HG03066 (cell line): ENCODE measurements around the gene CEP41.
A peak's percentile ranks its signal among the peaks of the same experiment; 100 is the strongest.
"Not testable (repeated sequence)": the region's sequence is repeated elsewhere in the genome, so short reads cannot be mapped to it uniquely, and the experiment has no call there.

Experiments used
- ATAC-seq: cut with Tn5 transposase; IDR thresholded peaks from one replicate; pipeline ENCODE4 v1.9.1; 2021; ENCODE audit warnings: low read depth; ENCODE audit not compliant: unreplicated experiment

Gene CEP41

GRCh38 chr7:130463553-130464434, 23.0 kb upstream of the CEP41 start:
- no peak for ATAC-seq

DNA sequence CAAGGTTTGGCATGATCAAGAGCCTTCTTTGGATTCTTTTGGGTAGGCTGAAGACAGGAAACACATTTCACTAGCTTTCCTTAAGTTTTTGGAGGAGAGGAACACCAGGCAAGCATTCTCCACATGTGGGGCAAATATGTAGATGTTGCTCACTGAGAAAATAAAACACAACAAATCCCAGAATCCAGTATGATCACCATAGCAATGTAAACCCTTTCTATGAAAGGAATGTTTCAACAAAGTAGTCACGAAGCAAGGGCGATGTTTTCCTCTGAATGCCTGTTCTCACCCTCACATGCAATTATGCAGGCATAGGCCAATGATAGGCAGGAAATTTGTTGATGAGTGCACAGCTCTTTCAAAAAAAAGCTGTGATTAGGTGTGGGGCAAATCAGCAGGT, 20.5 kb upstream of the CEP41 start:
- ATAC-seq: no peak

GRCh38 chr7:130458257-130458656, 17.4 kb upstream of the CEP41 start:
- peak; percentile 58 for ATAC-seq

- ATAC-seq: no peak
These were observed 14.1 kb upstream of the CEP41 start for GRCh38 chr7:130454959-130455358.

DNA sequence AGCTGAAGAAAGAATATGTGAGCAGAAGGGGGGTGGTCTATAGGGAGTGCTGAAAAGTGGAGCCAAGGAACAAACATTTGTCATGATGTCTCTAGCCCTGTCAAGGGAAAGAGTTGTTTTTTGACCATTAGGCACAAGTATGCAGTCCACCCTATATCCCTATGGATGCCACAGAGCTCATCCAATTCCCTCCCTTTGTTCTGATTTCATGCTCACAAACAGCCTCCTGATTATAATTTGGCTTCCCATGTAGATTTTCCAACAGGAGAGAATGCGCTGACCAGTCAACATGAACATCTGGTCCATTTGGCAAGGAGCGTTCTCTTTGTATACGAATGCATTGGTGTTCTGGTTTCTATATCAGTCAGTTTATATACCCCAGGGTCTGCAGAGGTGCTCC, 12.1 kb upstream of the CEP41 start:
- no peak for ATAC-seq

DNA sequence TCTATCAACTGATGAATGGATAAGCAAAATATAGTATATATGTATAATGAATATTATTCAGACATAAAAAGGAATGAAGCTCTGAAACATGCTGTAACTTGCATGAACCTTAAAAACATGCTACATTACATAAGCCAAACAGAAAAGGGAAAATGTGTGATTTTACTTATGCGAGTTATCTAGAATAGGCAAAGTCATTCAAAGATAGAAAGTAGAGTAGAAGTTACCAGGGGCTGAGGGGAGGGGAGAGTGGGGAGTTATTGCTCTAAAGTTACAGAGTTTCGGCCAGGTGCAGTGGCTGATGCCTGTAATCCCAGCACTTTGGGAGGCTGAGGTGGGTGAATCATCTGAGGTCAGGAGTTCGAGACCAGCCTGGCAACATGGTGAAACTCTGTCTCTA, 10.5 kb upstream of the CEP41 start:
- not testable (repeated sequence) for ATAC-seq

- no peak for ATAC-seq
These were observed 5.4 kb upstream of the CEP41 start for GRCh38 chr7:130446259-130446658.

DNA sequence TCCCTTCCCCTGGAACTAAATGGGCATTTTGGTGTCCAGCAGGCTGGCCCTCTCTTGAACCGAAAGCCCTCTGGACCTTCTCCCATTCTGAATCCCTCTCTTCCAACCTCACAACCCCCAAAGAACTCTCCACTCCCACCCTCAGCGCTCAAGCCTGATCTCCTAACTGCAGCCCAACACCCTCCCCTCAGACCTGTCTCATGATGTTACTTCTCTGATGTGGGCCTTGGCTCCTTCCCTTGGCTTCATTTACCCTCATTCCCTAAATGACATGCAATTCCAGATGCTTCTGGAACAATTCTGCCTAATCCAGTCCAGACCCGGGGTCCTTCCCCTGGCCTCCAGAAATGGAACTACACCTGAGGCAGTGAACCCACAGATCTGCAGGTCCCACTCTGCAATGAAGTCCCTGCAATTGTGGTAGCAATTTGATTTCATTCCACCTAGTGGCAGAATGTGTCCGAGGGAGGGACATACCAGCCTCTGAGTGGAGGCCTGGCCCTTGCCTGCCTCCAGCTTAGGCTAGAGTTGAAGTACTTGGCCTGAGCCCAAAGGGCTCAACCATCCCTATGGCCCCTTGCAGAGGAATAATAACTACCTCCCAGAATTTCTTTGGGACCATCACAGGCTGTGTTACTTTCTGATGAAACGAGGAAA, 4.1 kb upstream of the CEP41 start:
- ATAC-seq: no peak

DNA sequence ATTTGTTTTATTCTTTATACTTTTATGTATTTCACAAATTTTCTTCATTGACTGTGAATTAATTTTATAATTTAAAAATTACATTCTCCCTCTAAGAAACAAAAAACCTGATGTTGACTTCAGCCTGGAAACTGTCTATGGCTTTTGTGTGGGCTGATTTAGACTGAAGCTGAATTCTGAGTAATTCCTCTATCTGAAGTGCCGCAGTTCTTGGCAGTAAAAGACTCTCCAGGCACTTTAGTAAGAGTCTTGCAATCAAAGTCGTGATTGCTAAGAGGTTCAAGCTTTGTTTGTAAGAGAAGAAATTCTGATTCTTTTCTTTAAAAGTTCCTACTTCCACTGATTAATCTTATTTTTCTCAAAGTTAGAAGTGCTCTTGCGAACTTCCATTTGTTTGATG, 3.4 kb upstream of the CEP41 start:
- ATAC-seq: no peak

- ATAC-seq: no peak
These were observed 1.8 kb upstream of the CEP41 start for GRCh38 chr7:130442601-130443000.

DNA sequence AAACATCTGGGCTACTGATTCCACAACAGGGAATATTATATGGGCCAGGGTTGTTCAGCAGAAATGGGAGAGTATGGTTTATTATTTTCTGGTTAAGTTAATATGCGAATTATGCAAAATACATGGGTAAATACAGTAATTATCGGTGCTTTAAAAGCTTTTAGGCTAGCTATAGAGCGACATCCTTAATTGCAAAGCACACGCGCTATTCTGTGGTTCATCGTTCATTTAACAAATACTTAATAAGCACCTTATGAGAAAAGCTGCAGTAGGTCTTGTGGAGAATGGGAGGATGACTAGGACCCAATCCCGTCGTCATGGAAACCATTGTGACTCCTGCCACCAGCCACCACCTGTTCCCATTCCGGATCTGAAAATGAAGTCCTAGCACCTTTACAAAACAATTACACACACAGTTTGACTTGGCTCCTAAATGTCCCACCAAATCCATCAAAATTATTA, 623 bp upstream of the CEP41 start:
- no peak for ATAC-seq

- no peak for ATAC-seq
These were observed 4.6 kb downstream of the CEP41 start for GRCh38 chr7:130436253-130436652.

GRCh38 chr7:130435311-130435854, 5.4 kb downstream of the CEP41 start:
- ATAC-seq: no peak

- ATAC-seq: no peak
These were observed 7.5 kb downstream of the CEP41 start for GRCh38 chr7:130433301-130433700.

- ATAC-seq: no peak
These were observed 7.9 kb downstream of the CEP41 start for GRCh38 chr7:130432886-130433285.

DNA sequence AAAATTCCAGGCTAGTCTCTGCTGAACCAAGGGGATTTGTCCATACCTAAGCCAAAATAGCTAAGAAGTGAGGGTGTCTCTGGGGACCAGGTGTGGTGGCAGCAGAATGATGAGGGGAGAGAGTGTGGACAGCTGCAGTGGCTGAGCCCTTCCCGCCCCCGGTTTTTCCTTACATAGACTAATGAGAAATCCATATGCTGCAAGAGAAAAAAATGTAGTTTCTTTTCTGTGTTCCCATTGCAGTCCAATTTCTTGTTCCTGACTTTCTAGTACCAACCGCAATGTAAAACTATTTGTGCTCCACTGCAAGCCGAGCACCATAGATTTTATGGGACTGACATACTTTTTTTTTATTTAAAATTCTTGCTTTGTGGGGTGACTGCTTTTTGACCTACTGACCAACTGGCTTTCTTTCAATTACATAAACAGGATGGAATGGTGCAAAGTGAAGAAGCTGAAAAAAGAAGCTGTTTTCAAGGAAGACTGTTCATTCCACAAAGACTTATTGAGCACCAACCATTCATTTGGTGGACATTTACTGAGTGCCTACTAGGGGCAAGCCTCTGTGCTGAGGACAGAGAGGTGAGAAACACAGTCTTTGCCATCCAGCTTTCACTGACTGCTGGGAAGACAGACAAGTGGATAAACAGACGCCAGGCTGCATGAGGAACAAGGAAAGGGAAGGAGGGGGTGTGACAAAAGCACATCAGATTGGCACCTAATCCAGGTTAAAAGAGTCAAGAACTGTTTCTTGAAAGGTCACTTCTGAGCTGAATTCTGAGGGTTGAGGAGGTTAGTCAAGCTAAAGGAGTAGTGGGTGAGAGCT, 9.8 kb downstream of the CEP41 start:
- no peak for ATAC-seq

GRCh38 chr7:130430115-130430514, 10.7 kb downstream of the CEP41 start:
- ATAC-seq: no peak

DNA sequence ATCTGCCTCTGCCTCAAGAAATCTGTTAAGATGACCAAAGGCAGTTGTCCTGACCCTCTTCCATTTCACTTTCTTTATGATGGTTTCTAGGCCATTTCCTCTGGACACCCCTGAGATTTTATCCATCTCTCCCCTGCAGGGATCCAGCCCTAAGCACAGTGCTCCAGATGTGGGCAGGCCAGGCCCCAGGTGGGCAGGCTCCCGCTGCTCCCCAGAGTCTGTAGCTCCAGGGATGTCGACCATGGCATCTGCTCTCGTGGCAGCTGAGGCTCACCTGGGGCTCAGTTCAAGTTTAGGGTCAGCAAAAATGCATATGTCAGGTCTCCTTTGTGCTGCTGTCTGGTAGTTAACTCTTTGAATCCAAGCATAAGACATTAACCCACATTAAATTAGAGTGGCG, 11.8 kb downstream of the CEP41 start:
- no peak for ATAC-seq

- no peak for ATAC-seq
These were observed 14.3 kb downstream of the CEP41 start for GRCh38 chr7:130426564-130426963.

DNA sequence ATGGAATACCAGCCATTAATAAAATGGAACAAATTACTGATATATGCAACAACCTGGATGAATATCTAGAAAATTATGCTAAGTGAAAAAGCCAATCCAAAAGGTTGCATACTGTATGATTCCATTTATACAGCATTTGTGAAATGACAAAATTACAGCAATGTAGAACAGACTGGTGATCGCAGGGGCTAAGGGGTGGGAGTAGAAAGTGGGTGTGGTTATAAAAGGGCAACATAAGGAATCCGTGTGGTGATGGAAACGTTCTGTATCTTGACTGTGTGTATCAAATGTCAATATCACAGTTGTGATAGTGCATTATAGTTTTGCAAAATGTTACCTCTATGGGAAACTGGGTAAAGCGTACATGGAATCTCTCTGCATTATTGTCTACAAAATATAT, 15.0 kb downstream of the CEP41 start:
- ATAC-seq: no peak

DNA sequence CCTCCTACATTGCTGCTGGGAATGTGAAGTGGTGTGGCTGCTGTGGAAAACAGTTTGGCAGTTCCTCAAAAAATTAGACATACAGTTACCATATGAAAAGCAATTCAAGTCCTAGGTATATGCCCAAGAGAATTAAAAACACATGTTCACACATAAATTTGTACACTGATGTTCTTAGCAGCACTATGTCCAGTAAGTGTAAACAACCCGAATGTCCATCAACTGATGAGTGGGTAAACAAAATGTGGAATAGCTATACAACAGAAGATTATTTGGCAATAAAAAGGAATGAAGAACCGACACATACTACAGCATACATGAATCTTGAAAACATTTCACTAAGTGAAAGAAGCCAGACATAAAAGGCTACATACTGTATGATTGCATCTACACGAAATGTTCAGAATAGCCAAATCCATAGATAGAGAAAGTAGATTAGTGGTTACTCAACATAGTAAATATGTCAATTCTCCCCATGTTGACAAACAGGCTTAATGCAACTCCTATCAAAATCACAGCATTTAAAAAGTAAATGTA, 17.2 kb downstream of the CEP41 start:
- no peak for ATAC-seq
